Upper lobe of left lung (tissue), 6 donors: ENCODE results near the gene NKAIN2. TPM values are rescaled to one million over a fixed set of nuclear protein-coding genes. Genes with fewer than 3 reads are reported as not detected.
"Not testable (repeated sequence)": the region's sequence is repeated elsewhere in the genome, so short reads cannot be mapped to it uniquely, and the experiment has no call there.

ENCODE experiments used
- ATAC-seq, 2 donors: fragments of 200-7000 bp; cut with Tn5 transposase; one replicate each; pipeline ENCODE4 v1.9.1; 2022; ENCODE audit warnings: mild to moderate bottlenecking in 2 of 2, moderate library complexity in 2 of 2; ENCODE audit not compliant: low FRiP score in 2 of 2
- DNase-seq, 2 donors: peaks; one replicate each; pipeline ENCODE4 v3.0.0-alpha.2; 2019 to 2020
- H3K27ac ChIP-seq, 4 donors: fragments of 200-600 bp; sonication (generic); one replicate each; pipeline ENCODE4 v1.5.1; 2016 to 2019
- H3K27me3 ChIP-seq, 4 donors: fragments of 200-600 bp; sonication (generic); one replicate each; pipeline ENCODE4 v1.5.1; 2017 to 2019
- H3K36me3 ChIP-seq, 4 donors: fragments of 200-600 bp; sonication (generic); one replicate each; pipeline ENCODE4 v1.5.1; 2016 to 2019
- H3K4me1 ChIP-seq, 4 donors: fragments of 200-600 bp; sonication (generic); one replicate each; pipeline ENCODE4 v1.5.1; 2018 to 2019
- H3K4me3 ChIP-seq, 4 donors: fragments of 200-600 bp; sonication (generic); one replicate each; pipeline ENCODE4 v1.5.1; 2017 to 2019; ENCODE audit warnings: mild to moderate bottlenecking in 2 of 4, moderate library complexity in 1 of 4
- H3K9me3 ChIP-seq, 4 donors: fragments of 200-600 bp; sonication (generic); one replicate each; pipeline ENCODE4 v1.5.1; 2018 to 2019
- EP300 ChIP-seq, 4 donors: sonication (generic); formaldehyde crosslinking; IDR thresholded peaks; one replicate each; pipeline ENCODE4 v1.5.1; 2017; ENCODE audit warnings: antibody characterized with exemption in 4 of 4, control low read depth in 2 of 4
- POLR2A ChIP-seq, 4 donors: fragments of 450-650 bp; IDR thresholded peaks; one replicate each; pipeline ENCODE4 v1.5.1; 2016 to 2017; ENCODE audit warnings: antibody characterized with exemption in 4 of 4, mild to moderate bottlenecking in 2 of 4
- POLR2AphosphoS5 ChIP-seq, 2 donors: sonication (generic); formaldehyde crosslinking; IDR thresholded peaks; one replicate each; pipeline ENCODE4 v1.5.1; 2017; ENCODE audit warnings: antibody characterized with exemption in 2 of 2
- WGBS, 2 donors: methylation state at CpG; one replicate each; pipeline ENCODE4 v1.1.5; 2017 to 2018; 5-methylcytosine and 5-hydroxymethylcytosine counted together
- total RNA-seq, 6 donors: library from RNA; depleted of rRNA in 4 of 6; stranded (reverse); fragments of >200 nt in 4 of 6; gene quantifications; one replicate each; pipeline versions ENCODE4 v1.1.0 to v1.2.1, GENCODE V29; 2016 to 2021
- TF ChIP-seq, protein P1 (sequence below), 6 experiments: fragments of 450-650 bp in 4 of 6; fragments of 200-600 bp in 2 of 6; sonication (generic) in 2 of 6; IDR thresholded peaks; one replicate each; pipeline ENCODE4 v1.5.1; 2016 to 2019; ENCODE audit warnings: antibody characterized with exemption in 6 of 6
- donor health status: DM: no; HTN: no; CAD: no; lungs with moderate emphysema.
- donor health status: DM: no; HTN: yes; CAD: no; lungs with severe emphysema.

Gene NKAIN2
- total RNA-seq, 6 donors from 2014 or later = 0.13 to 0.20 TPM; not detected in 4

DNA sequence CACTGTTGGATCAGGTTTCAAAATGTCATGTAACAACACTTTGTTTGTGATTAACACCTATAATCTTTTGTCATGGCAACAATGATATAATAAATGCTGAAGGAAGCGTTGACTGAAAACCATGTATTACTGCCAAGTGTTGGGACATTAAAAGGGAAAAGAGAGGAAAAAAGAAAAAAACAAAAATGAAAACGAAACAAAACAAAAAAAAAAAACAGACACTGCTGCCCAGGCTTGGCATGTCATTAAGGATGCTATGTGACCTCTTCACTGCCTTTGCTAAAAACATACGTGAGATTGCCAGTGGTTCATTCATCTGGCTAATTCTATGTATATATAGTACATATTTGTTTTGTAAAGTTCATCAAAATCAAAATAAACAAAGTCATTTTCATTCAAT, 641.9 kb downstream of the NKAIN2 start:
- Histone ChIP-seq H3K27me3 (no peaks in the 10 kb centered on the region), H3K9me3 (no peaks in the 10 kb centered on the region), H3K4me1 (no peaks in the 10 kb centered on the region), H3K36me3 (no peaks in the 10 kb centered on the region), H3K4me3 (no peak overlapping the region), H3K27ac (no peak overlapping the region)
- TF ChIP-seq POLR2AphosphoS5 (IDR thresholded peaks at IDR 0.05) = no peak
- no peak for TF ChIP-seq EP300 (IDR thresholded peaks at IDR 0.05)
- TF ChIP-seq, protein P1, sequence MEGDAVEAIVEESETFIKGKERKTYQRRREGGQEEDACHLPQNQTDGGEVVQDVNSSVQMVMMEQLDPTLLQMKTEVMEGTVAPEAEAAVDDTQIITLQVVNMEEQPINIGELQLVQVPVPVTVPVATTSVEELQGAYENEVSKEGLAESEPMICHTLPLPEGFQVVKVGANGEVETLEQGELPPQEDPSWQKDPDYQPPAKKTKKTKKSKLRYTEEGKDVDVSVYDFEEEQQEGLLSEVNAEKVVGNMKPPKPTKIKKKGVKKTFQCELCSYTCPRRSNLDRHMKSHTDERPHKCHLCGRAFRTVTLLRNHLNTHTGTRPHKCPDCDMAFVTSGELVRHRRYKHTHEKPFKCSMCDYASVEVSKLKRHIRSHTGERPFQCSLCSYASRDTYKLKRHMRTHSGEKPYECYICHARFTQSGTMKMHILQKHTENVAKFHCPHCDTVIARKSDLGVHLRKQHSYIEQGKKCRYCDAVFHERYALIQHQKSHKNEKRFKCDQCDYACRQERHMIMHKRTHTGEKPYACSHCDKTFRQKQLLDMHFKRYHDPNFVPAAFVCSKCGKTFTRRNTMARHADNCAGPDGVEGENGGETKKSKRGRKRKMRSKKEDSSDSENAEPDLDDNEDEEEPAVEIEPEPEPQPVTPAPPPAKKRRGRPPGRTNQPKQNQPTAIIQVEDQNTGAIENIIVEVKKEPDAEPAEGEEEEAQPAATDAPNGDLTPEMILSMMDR (IDR thresholded peaks at IDR 0.05) = no peak
- TF ChIP-seq POLR2A (IDR thresholded peaks at IDR 0.05) = no peak
- 62% methylated on average over 3 of the region's 3 CpGs for WGBS, 2 donors
- no peak for DNase-seq
- no peak for ATAC-seq

DNA sequence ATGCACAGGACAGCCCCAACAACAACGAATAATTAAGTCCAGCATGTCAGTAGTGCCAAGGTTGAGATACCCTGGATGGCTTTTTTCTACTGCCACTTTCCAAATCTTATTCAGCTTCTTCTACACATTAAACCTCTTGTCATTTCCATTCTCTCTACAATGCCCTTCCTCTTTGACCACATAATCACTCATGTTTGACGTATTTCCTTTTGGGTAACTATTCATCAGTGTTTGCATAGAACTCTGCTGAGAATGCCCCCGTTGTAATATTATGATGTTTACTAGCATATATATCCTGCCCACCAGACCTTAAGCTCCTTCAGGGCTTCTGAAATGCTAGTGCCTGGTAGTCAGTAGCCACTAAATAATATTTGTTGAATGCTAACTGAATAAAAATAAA, 643.3 kb downstream of the NKAIN2 start:
- no peaks in the 10 kb centered on the region for H3K9me3 ChIP-seq
- WGBS, 2 donors = 27 to 53% methylated on average over 3 of the region's 3 CpGs
- H3K4me3 ChIP-seq = no peak overlapping the region
- ATAC-seq = no peak
- TF ChIP-seq POLR2AphosphoS5 (IDR thresholded peaks at IDR 0.05) (no peak), EP300 (IDR thresholded peaks at IDR 0.05) (no peak), POLR2A (IDR thresholded peaks at IDR 0.05) (no peak)
- TF ChIP-seq, protein P1 (IDR thresholded peaks at IDR 0.05) = no peak
- H3K4me1 ChIP-seq = no peaks in the 10 kb centered on the region
- DNase-seq = no peak
- no peak overlapping the region for H3K27ac ChIP-seq
- H3K36me3 ChIP-seq = no peaks in the 10 kb centered on the region
- no peaks in the 10 kb centered on the region for H3K27me3 ChIP-seq

- TF ChIP-seq EP300 (IDR thresholded peaks at IDR 0.05) (no peak), POLR2A (IDR thresholded peaks at IDR 0.05) (no peak), POLR2AphosphoS5 (IDR thresholded peaks at IDR 0.05) (no peak)
- TF ChIP-seq, protein P1 (IDR thresholded peaks at IDR 0.05) = no peak
- no peaks in the 10 kb centered on the region for H3K9me3 ChIP-seq
- no peak overlapping the region for H3K27ac ChIP-seq
- no peak for ATAC-seq
- H3K4me3 ChIP-seq = no peak overlapping the region
- no peak for DNase-seq
- no peaks in the 10 kb centered on the region for H3K36me3 ChIP-seq
- WGBS, 2 donors = 85 to 86% methylated on average over 2 of the region's 2 CpGs
- H3K27me3 ChIP-seq = no peaks in the 10 kb centered on the region
- no peaks in the 10 kb centered on the region for H3K4me1 ChIP-seq
Measured at GRCh38 chr6:124459268-124459667, 655.6 kb downstream of the NKAIN2 start.

- ATAC-seq (no peak), DNase-seq (no peak)
- no peaks in the 10 kb centered on the region for H3K4me1 ChIP-seq
- TF ChIP-seq POLR2AphosphoS5 (IDR thresholded peaks at IDR 0.05) (no peak), EP300 (IDR thresholded peaks at IDR 0.05) (no peak), POLR2A (IDR thresholded peaks at IDR 0.05) (no peak)
- TF ChIP-seq, protein P1 (IDR thresholded peaks at IDR 0.05) = no peak
- no peaks in the 10 kb centered on the region for H3K27me3 ChIP-seq
- H3K4me3 ChIP-seq = no peak overlapping the region
- WGBS, 2 donors = 84 to 89% methylated on average over 3 of the region's 3 CpGs
- H3K9me3 ChIP-seq = no peaks in the 10 kb centered on the region
- no peaks in the 10 kb centered on the region for H3K36me3 ChIP-seq
- no peak overlapping the region for H3K27ac ChIP-seq
Measured at GRCh38 chr6:124462750-124463149, 659.1 kb downstream of the NKAIN2 start.

DNA sequence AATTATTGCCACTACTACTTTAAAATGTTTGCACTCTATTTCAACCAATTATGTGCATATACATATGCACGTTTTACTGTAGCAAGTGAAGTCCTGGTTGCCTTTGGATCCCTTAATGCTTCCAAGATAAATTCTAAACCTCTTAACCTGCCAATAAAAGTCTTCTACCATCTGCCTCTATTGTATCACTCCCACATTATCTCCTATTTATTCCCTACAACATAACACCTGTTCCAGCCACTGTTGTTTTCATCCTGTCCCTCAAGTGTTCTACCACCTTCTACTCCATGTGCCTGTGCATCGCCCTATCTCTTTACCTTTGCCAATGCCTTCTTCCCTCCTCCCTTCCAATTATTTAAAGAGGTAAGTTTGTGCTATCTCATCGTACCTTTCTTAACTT, 659.6 kb downstream of the NKAIN2 start:
- Histone ChIP-seq H3K36me3 (no peaks in the 10 kb centered on the region), H3K27me3 (no peaks in the 10 kb centered on the region), H3K9me3 (no peaks in the 10 kb centered on the region), H3K4me1 (no peaks in the 10 kb centered on the region), H3K27ac (no peak overlapping the region), H3K4me3 (no peak overlapping the region)
- TF ChIP-seq POLR2A (IDR thresholded peaks at IDR 0.05) = no peak
- no peak for TF ChIP-seq POLR2AphosphoS5 (IDR thresholded peaks at IDR 0.05)
- no peak for TF ChIP-seq EP300 (IDR thresholded peaks at IDR 0.05)
- TF ChIP-seq, protein P1 (IDR thresholded peaks at IDR 0.05) = no peak
- WGBS, 2 donors = 83 to 93% methylated on average over 3 of the region's 3 CpGs
- ATAC-seq (no peak), DNase-seq (no peak)

DNA sequence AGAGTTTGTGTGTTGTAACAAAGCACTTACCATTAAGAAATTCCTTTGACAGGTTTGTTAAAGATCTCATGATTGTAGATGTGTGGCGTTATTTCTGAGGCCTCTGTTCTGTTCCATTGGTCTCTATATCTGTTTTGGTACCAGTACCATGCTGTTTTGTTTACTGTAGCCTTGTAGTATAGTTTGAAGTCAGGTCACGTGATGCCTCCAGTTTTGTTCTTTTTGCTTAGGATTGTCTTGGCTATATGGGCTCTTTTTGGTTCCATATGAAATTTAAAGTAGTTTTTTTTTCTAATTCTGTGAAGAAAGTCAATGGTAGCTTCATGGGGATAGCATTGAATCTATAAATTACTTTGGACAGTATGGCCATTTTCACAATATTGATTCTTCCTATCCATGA, 660.9 kb downstream of the NKAIN2 start:
- WGBS, 2 donors = 83 to 85% methylated on average over 2 of the region's 2 CpGs
- not testable (repeated sequence) for ATAC-seq, H3K4me3 ChIP-seq, DNase-seq, H3K27ac ChIP-seq, H3K36me3 ChIP-seq, H3K4me1 ChIP-seq, H3K27me3 ChIP-seq, H3K9me3 ChIP-seq
